Colonic mucosa (tissue), 4 donors: ENCODE data around the gene ROBO1. TPM values are rescaled to one million over a fixed set of nuclear protein-coding genes. Genes with fewer than 3 reads are reported as not detected.

ENCODE experiments used
- DNase-seq: peaks from one replicate; pipeline ENCODE4 v3.0.0-alpha.2; 2020
- H3K27ac ChIP-seq: fragments of 200-600 bp; one replicate; pipeline ENCODE4 v1.8.0; 2021
- H3K27me3 ChIP-seq: fragments of 200-600 bp; one replicate; pipeline ENCODE4 v1.8.0; 2021
- H3K36me3 ChIP-seq: fragments of 200-600 bp; one replicate; pipeline ENCODE4 v1.8.0; 2021
- H3K4me1 ChIP-seq: fragments of 200-600 bp; one replicate; pipeline ENCODE4 v1.8.0; 2021; ENCODE audit warnings: mild to moderate bottlenecking
- H3K4me3 ChIP-seq: fragments of 200-600 bp; one replicate; pipeline ENCODE4 v1.8.0; 2021
- H3K9ac ChIP-seq, 2 donors: one replicate each; pipeline ENCODE4 v1.7.0; 2013; ENCODE audit warnings: control low read depth in 2 of 2, low read depth in 2 of 2, low read length in 2 of 2
- H3K9me3 ChIP-seq: fragments of 200-600 bp; one replicate; pipeline ENCODE4 v1.8.0; 2021
- CTCF ChIP-seq: fragments of 200-600 bp; IDR thresholded peaks from one replicate; pipeline ENCODE4 v1.8.0; 2022; ENCODE audit warnings: antibody characterized with exemption, mild to moderate bottlenecking
- intact Hi-C: fragments of 100-400 bp; cut with DNase I; formaldehyde crosslinking; loops from one replicate; pipeline ENCODE4 v1.14.1; 2022
- total RNA-seq, 2 donors: library from RNA; stranded (reverse); fragmentation: NEBNext Ultra II Directional in 1 of 2; extraction: Animal tissue kit (Norgen Biotek cat#: 25700) in 1 of 2; gene quantifications; one replicate each; pipeline ENCODE4 v1.2.1, GENCODE V29; 2021
- donor health status: healthy.
- donor health status: DM: no; HTN: no; CAD: no.
- donor health status: DM: no; HTN: no; CAD: no.

ROBO1 gene
- total RNA-seq, 2 donors from 2014 or later: 8.1 to 9.4 TPM

- DNase-seq: no peak
- TF ChIP-seq CTCF: no peak
- intact Hi-C loops: no loop called here
Observed at GRCh38 chr3:79473993-79474392, 293.8 kb downstream of the ROBO1 start.

GRCh38 chr3:79467721-79468120 lies 300.1 kb downstream of the ROBO1 start:
- Histone ChIP-seq H3K4me3 (no peak overlapping the region), H3K36me3 (no peaks in the 10 kb centered on the region), H3K27me3 (no peaks in the 10 kb centered on the region), H3K9ac (no peak overlapping the region), H3K4me1 (no peaks in the 10 kb centered on the region), H3K9me3 (no peaks in the 10 kb centered on the region), H3K27ac (no peak overlapping the region)
- no peak for TF ChIP-seq CTCF
- no peak for DNase-seq
- intact Hi-C loops: no loop called here

More at GRCh38 chr3:79473993-79474392, 293.8 kb downstream of the ROBO1 start:
- Histone ChIP-seq H3K9ac (no peak overlapping the region), H3K27ac (no peak overlapping the region), H3K27me3 (no peaks in the 10 kb centered on the region), H3K4me3 (no peak overlapping the region), H3K36me3 (no peaks in the 10 kb centered on the region), H3K9me3 (no peaks in the 10 kb centered on the region), H3K4me1 (no peaks in the 10 kb centered on the region)

GRCh38 chr3:79461129-79461792 lies 306.5 kb downstream of the ROBO1 start:
- Histone ChIP-seq H3K36me3 (no peaks in the 10 kb centered on the region), H3K9me3 (no peaks in the 10 kb centered on the region), H3K27me3 (no peaks in the 10 kb centered on the region), H3K4me1 (no peaks in the 10 kb centered on the region), H3K9ac (no peak overlapping the region), H3K27ac (no peak overlapping the region), H3K4me3 (no peak overlapping the region)
- DNase-seq: no peak
- no peak for TF ChIP-seq CTCF
- intact Hi-C loops: no loop called here

- H3K9me3 ChIP-seq: no peaks in the 10 kb centered on the region
- no peak overlapping the region for H3K4me3 ChIP-seq
- no peaks in the 10 kb centered on the region for H3K4me1 ChIP-seq
- H3K36me3 ChIP-seq: no peaks in the 10 kb centered on the region
- no peak overlapping the region for H3K27ac ChIP-seq
- H3K9ac ChIP-seq: no peak overlapping the region
- TF ChIP-seq CTCF: no peak
- H3K27me3 ChIP-seq: no peaks in the 10 kb centered on the region
- intact Hi-C loops: no loop called here
- DNase-seq: no peak
Observed at GRCh38 chr3:79453600-79453999, 314.2 kb downstream of the ROBO1 start.

GRCh38 chr3:79436387-79436786 lies 331.4 kb downstream of the ROBO1 start:
- Histone ChIP-seq H3K27ac (no peak overlapping the region), H3K36me3 (no peaks in the 10 kb centered on the region), H3K9me3 (no peaks in the 10 kb centered on the region), H3K9ac (no peak overlapping the region), H3K4me1 (no peaks in the 10 kb centered on the region), H3K4me3 (no peak overlapping the region), H3K27me3 (no peaks in the 10 kb centered on the region)
- no peak for DNase-seq
- no peak for TF ChIP-seq CTCF
- intact Hi-C loops: no loop called here
